ENCODE measurements around the gene NFYC. TPM values are rescaled to one million over a fixed set of nuclear protein-coding genes. Genes with fewer than 3 reads are reported as not detected.

NFYC gene
- polyA plus RNA-seq, 1 experiment = 37.9 TPM

GRCh38 chr1:40715491-40716059, 24.1 kb downstream of the NFYC start:
- POLR2A ChIA-PET = no interaction called here

DNA sequence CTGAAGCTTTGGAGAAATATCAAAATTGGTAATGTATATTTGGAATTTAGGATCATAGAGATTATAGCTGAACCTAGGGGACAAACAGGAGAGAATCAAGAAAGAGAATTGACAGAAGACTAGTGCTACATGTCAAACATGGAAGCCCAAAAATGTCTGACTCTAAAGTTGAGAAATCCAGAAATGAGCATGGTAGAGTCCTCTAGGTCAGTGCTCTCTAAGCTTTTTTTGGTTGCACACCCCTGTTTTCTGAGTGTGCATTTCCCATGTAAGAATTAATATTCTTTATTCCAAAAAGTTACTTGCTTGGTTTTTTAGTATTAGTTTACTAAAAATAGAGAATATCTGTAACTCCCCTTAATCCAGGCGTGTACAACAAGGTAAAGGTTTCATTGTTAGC, 25.6 kb downstream of the NFYC start:
- Histone ChIP-seq H3K4me3 (ENCODE audit: low read depth, low read length) (no peak overlapping the region), H3K27me3 (ENCODE audit: control insufficient read depth, insufficient read depth, low read length) (no peaks in the 10 kb centered on the region), H3K9me3 (ENCODE audit: control insufficient read depth, insufficient read depth, low read length) (no peaks in the 10 kb centered on the region), H3K27ac (ENCODE audit: low read depth, low read length) (no peak overlapping the region)
- ChIA-PET POLR2A (interaction anchor here (3.3 kb wide), 1 partner anchor 26 kb away, joined by 16 read pairs; the partner anchor contains the start of gene NFYC), CTCF (no interaction called here)
- TF ChIP-seq, protein P1, sequence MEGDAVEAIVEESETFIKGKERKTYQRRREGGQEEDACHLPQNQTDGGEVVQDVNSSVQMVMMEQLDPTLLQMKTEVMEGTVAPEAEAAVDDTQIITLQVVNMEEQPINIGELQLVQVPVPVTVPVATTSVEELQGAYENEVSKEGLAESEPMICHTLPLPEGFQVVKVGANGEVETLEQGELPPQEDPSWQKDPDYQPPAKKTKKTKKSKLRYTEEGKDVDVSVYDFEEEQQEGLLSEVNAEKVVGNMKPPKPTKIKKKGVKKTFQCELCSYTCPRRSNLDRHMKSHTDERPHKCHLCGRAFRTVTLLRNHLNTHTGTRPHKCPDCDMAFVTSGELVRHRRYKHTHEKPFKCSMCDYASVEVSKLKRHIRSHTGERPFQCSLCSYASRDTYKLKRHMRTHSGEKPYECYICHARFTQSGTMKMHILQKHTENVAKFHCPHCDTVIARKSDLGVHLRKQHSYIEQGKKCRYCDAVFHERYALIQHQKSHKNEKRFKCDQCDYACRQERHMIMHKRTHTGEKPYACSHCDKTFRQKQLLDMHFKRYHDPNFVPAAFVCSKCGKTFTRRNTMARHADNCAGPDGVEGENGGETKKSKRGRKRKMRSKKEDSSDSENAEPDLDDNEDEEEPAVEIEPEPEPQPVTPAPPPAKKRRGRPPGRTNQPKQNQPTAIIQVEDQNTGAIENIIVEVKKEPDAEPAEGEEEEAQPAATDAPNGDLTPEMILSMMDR (IDR thresholded peaks at IDR 0.05; ENCODE audit: low read depth, low read length) = no peak
- no peak for DNase-seq (ENCODE audit: low read depth, low spot score)

More at GRCh38 chr1:40715491-40716059, 24.1 kb downstream of the NFYC start:
- H3K27ac ChIP-seq (ENCODE audit: low read depth, low read length) = no peak overlapping the region
- no peak for DNase-seq (ENCODE audit: low read depth, low spot score)
- H3K27me3 ChIP-seq (ENCODE audit: control insufficient read depth, insufficient read depth, low read length) = no peaks in the 10 kb centered on the region
- CTCF ChIA-PET = interaction anchor here (1.1 kb wide), 1 partner anchor 49 kb away, joined by 3 read pairs; no protein-coding TSS in a partner anchor
- H3K4me3 ChIP-seq (ENCODE audit: low read depth, low read length) = no peak overlapping the region
- TF ChIP-seq, protein P1 (IDR thresholded peaks at IDR 0.05; ENCODE audit: low read depth, low read length) = no peak
- H3K9me3 ChIP-seq (ENCODE audit: control insufficient read depth, insufficient read depth, low read length) = no peaks in the 10 kb centered on the region

GRCh38 chr1:40717955-40718354, 26.5 kb downstream of the NFYC start:
- no peak for DNase-seq (ENCODE audit: low read depth, low spot score)
- H3K27me3 ChIP-seq (ENCODE audit: control insufficient read depth, insufficient read depth, low read length) = no peaks in the 10 kb centered on the region
- ChIA-PET CTCF (interaction anchor here (1.5 kb wide), 1 partner anchor 56 kb away, joined by 3 read pairs; no protein-coding TSS in a partner anchor), POLR2A (interaction anchor here (3.3 kb wide), 1 partner anchor 27 kb away, joined by 16 read pairs; the partner anchor contains the start of gene NFYC)
- TF ChIP-seq, protein P1 (IDR thresholded peaks at IDR 0.05; ENCODE audit: low read depth, low read length) = no peak
- H3K9me3 ChIP-seq (ENCODE audit: control insufficient read depth, insufficient read depth, low read length) = no peaks in the 10 kb centered on the region
- H3K4me3 ChIP-seq (ENCODE audit: low read depth, low read length) = no peak overlapping the region
- no peak overlapping the region for H3K27ac ChIP-seq (ENCODE audit: low read depth, low read length)

DNA sequence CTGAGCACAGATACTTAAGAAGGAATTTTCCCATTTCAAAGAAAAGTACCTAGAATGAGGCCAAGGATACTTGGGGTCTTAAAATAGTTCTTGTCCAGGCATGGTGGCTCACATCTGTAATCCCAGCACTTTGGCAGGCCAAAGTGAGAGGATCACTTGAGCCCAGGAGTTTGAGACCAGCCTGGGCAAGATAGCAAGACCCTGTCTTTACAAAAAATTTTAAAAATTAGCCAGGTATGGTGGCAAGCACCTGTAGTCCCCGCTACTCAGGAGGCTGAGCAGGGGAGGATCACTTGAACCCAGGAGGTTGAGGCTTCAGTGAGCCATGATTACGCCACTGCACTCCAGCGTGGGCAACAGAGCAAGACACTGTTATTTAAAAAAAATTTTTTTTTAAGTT, 29.0 kb downstream of the NFYC start:
- no peak for DNase-seq (ENCODE audit: low read depth, low spot score)
- no peaks in the 10 kb centered on the region for H3K27me3 ChIP-seq (ENCODE audit: control insufficient read depth, insufficient read depth, low read length)
- TF ChIP-seq, protein P1 (IDR thresholded peaks at IDR 0.05; ENCODE audit: low read depth, low read length) = no peak
- no peak overlapping the region for H3K27ac ChIP-seq (ENCODE audit: low read depth, low read length)
- no peak overlapping the region for H3K4me3 ChIP-seq (ENCODE audit: low read depth, low read length)
- CTCF ChIA-PET = no interaction called here
- POLR2A ChIA-PET = no interaction called here
- H3K9me3 ChIP-seq (ENCODE audit: control insufficient read depth, insufficient read depth, low read length) = no peaks in the 10 kb centered on the region

GRCh38 chr1:40722622-40723021, 31.1 kb downstream of the NFYC start:
- Histone ChIP-seq H3K27me3 (ENCODE audit: control insufficient read depth, insufficient read depth, low read length) (no peaks in the 10 kb centered on the region), H3K4me3 (ENCODE audit: low read depth, low read length) (no peak overlapping the region), H3K27ac (ENCODE audit: low read depth, low read length) (no peak overlapping the region), H3K9me3 (ENCODE audit: control insufficient read depth, insufficient read depth, low read length) (no peaks in the 10 kb centered on the region)
- POLR2A ChIA-PET = interaction anchor here (0.6 kb wide), 1 partner anchor 59 kb away, joined by 3 read pairs; no protein-coding TSS in a partner anchor
- no peak for DNase-seq (ENCODE audit: low read depth, low spot score)
- CTCF ChIA-PET = interaction anchor here (0.6 to 1.5 kb wide), 2 partner anchors 17 to 52 kb away, joined by 3 to 5 read pairs; no protein-coding TSS in a partner anchor
- TF ChIP-seq, protein P1 (IDR thresholded peaks at IDR 0.05; ENCODE audit: low read depth, low read length) = no peak

Data from AG04450 (cell line).